Posterior cingulate gyrus (tissue), 11 donors: Measurements from ENCODE around the gene TBC1D3D.
"Not testable (repeated sequence)": the region's sequence is repeated elsewhere in the genome, so short reads cannot be mapped to it uniquely, and the experiment has no call there.

Source experiments
- DNase-seq, 10 donors: peaks; one replicate each; pipeline versions ENCODE4 v3.0.0 to v3.0.0-alpha.2; 2020 to 2021; ENCODE audit warnings: mixed read lengths in 3 of 10
- intact Hi-C: fragments of 100-400 bp; cut with DNase I; formaldehyde crosslinking; loops from one replicate; pipeline ENCODE4 v1.15.1; 2023

Gene TBC1D3D

DNA sequence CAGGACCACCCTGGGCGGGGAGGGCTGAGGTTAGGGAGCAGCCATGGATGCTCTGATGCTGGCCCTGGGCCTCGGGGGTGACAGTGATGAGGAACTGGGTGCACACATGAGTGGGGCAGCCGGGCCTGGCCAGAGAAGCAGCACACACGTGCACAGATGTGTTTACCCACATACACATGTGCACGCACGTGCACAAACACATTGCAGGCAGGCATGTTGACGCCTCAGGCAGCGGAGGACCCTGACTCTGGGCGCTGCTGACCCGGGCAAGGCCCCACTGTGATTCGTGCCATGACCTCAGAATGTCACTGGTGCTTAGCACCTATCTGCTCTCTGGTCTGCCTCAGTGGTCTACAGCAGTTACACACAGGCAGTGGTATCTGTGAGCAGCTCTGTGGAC, at the start of gene TBC1D3D:
TBC1D3D (plus strand) TSS at position 301 of the 400 bp plus-strand sequence. CDS start 1,585 bp downstream, outside the sequence.
- intact Hi-C loops, DNase-seq: not testable (repeated sequence)

DNA sequence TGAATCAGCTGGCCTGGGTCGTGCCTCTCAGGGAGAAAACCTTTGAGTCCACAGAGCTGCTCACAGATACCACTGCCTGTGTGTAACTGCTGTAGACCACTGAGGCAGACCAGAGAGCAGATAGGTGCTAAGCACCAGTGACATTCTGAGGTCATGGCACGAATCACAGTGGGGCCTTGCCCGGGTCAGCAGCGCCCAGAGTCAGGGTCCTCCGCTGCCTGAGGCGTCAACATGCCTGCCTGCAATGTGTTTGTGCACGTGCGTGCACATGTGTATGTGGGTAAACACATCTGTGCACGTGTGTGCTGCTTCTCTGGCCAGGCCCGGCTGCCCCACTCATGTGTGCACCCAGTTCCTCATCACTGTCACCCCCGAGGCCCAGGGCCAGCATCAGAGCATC, 14.8 kb upstream of the TBC1D3D start, which contains the start of gene TBC1D3L:
TBC1D3L (minus strand) TSS at position 101 of the 400 bp plus-strand sequence. CDS start 1,540 bp downstream, outside the sequence.
- intact Hi-C loops, DNase-seq: not testable (repeated sequence)
